HepG2 (cell line): ENCODE data around the gene CAPZA2. TPM values are rescaled to one million over a fixed set of nuclear protein-coding genes. Genes with fewer than 3 reads are reported as not detected.
A peak's percentile ranks its signal among the peaks of the same experiment; 100 is the strongest.

Source experiments
- ARNTL ChIP-seq: sonication (generic); formaldehyde crosslinking; IDR thresholded peaks from 2 replicates; pipeline ENCODE4 v1.4.0; 2020; ENCODE audit warnings: mild to moderate bottlenecking, missing genetic modification reagents
- FOXO4 ChIP-seq: sonication (generic); formaldehyde crosslinking; conservative IDR thresholded peaks from 2 replicates; pipeline ENCODE4 v1.8.1; 2023; ENCODE audit warnings: missing genetic modification reagents
- GFI1 ChIP-seq: sonication (generic); formaldehyde crosslinking; IDR thresholded peaks from 2 replicates; pipeline ENCODE4 v1.5.0; 2020; ENCODE audit warnings: missing genetic modification reagents, mild to moderate bottlenecking, borderline replicate concordance
- GPBP1L1 ChIP-seq: sonication (generic); formaldehyde crosslinking; IDR thresholded peaks from 2 replicates; pipeline ENCODE4 v1.5.0; 2020; ENCODE audit warnings: mild to moderate bottlenecking, missing genetic modification reagents
- HDAC1 ChIP-seq: sonication (generic); formaldehyde crosslinking; IDR thresholded peaks from 2 replicates; pipeline ENCODE4 v1.5.1; 2020; ENCODE audit warnings: mild to moderate bottlenecking, missing genetic modification reagents
- HNF1A ChIP-seq, 2 experiments: sonication (generic) in 1 of 2; formaldehyde crosslinking in 1 of 2; IDR thresholded peaks; 2 replicates each; pipeline versions ENCODE4 v1.4.0 to v1.6.1; 2016 to 2020; ENCODE audit warnings: borderline replicate concordance in 1 of 2, low read depth in 1 of 2, mild to moderate bottlenecking in 1 of 2, missing genetic modification reagents in 1 of 2
- HOXA5 ChIP-seq: sonication (generic); formaldehyde crosslinking; IDR thresholded peaks from 2 replicates; pipeline ENCODE4 v1.4.0; 2020; ENCODE audit warnings: missing genetic modification reagents
- MLXIP ChIP-seq: sonication (generic); formaldehyde crosslinking; IDR thresholded peaks from 2 replicates; pipeline ENCODE4 v1.9.0; 2021; ENCODE audit warnings: missing genetic modification reagents, borderline replicate concordance
- MXD3 ChIP-seq: IDR thresholded peaks from 2 replicates; pipeline ENCODE4 v1.6.1; 2016; ENCODE audit warnings: mild to moderate bottlenecking, missing biosample characterization, missing genetic modification reagents
- NFRKB ChIP-seq: fragments of 450-650 bp; IDR thresholded peaks from 2 replicates; pipeline ENCODE4 v1.6.1; 2017
- NR2C2 ChIP-seq: sonication (generic); formaldehyde crosslinking; IDR thresholded peaks from 2 replicates; pipeline ENCODE4 v1.4.0; 2020; ENCODE audit warnings: missing genetic modification reagents, mild to moderate bottlenecking, moderate library complexity, borderline replicate concordance
- SAP130 ChIP-seq: IDR thresholded peaks from 2 replicates; pipeline ENCODE4 v1.6.1; 2016; ENCODE audit warnings: low read depth
- TRIM24 ChIP-seq: sonication (generic); formaldehyde crosslinking; IDR thresholded peaks from 2 replicates; pipeline ENCODE4 v1.8.0; 2022; ENCODE audit warnings: mild to moderate bottlenecking, missing genetic modification reagents
- ZNF235 ChIP-seq: sonication (generic); formaldehyde crosslinking; IDR thresholded peaks from 2 replicates; pipeline ENCODE4 v1.8.1; 2023; ENCODE audit warnings: mild to moderate bottlenecking, missing genetic modification reagents, borderline replicate concordance
- ZXDC ChIP-seq: sonication (generic); formaldehyde crosslinking; IDR thresholded peaks from 2 replicates; pipeline ENCODE4 v1.5.0; 2020; ENCODE audit warnings: mild to moderate bottlenecking, missing genetic modification reagents
- polyA plus RNA-seq, 8 experiments: library from polyadenylated mRNA; depleted of rRNA in 3 of 8; stranded (reverse) in 7 of 8; unstranded in 1 of 8; fragments of >200 nt; fragmentation: Illumina TruSeq in 4 of 8; extraction: Trizol in 4 of 8; gene quantifications; 2 replicates each; pipeline versions ENCODE4 v1.2.1 to v1.2.3, GENCODE V29; 2011 to 2016; ENCODE audit warnings: low read depth in 4 of 8, missing spikeins in 1 of 8, mixed read lengths in 1 of 8; ENCODE audit not compliant: insufficient read depth in 1 of 8
- total RNA-seq, 5 experiments: library from RNA; depleted of rRNA; stranded (reverse); fragments of >200 nt; fragmentation: Illumina TruSeq; extraction: Trizol; gene quantifications; 2 replicates each; pipeline ENCODE4 v1.2.3, GENCODE V29; 2016; ENCODE audit warnings: low read depth in 1 of 5

The CAPZA2 gene
- total and polyA plus RNA-seq, 2 of the 13 experiments (the other 11 are each of a cell fraction or from before 2014, with no cell fraction given) = 38.4 to 199 TPM

GRCh38 chr7:116953372-116953905 is 91.1 kb downstream of the CAPZA2 start, which contains the start of gene ST7 (continued):
- 0 out of 2 replicates have a peak, but pooled peaks have one; percentile 10 for TF ChIP-seq ZXDC (CRISPR knock-in tag)
- no peak for TF ChIP-seq HNF1A (IDR thresholded peaks at IDR 0.05; ENCODE audit: low read depth)
- TF ChIP-seq HNF1A (CRISPR knock-in tag; IDR thresholded peaks at IDR 0.05; ENCODE audit: borderline replicate concordance) = no peak
- TF ChIP-seq MLXIP = no peak
- TF ChIP-seq NR2C2 (CRISPR knock-in tag) = no peak
- 0 out of 2 replicates have a peak, but pooled peaks have one; percentile 26 for TF ChIP-seq SAP130 (CRISPR knock-in tag)
- no peak for TF ChIP-seq ARNTL (CRISPR knock-in tag)
- TF ChIP-seq HDAC1 (CRISPR knock-in tag) = no peak
- TF ChIP-seq HOXA5 (CRISPR knock-in tag) = no peak
- no peak for TF ChIP-seq GFI1 (CRISPR knock-in tag)
- TF ChIP-seq MXD3 (CRISPR knock-in tag) = no peak
- no peak for TF ChIP-seq TRIM24 (CRISPR knock-in tag)
- TF ChIP-seq NFRKB = no peak
- TF ChIP-seq ZNF235 (CRISPR knock-in tag) = no peak
- no peak for TF ChIP-seq GPBP1L1 (CRISPR knock-in tag)
- no peak for TF ChIP-seq FOXO4 (CRISPR knock-in tag)
